SU-DHL-6 (cell line): ENCODE results near the gene RB1.

Experiments used
- H2AFZ ChIP-seq: fragments of 200-600 bp; sonication (generic); 2 replicates; pipeline ENCODE4 v1.6.1; 2014; ENCODE audit warnings: low read depth, mild to moderate bottlenecking, moderate library complexity, mixed read lengths, antibody characterized with exemption, low read length; ENCODE audit not compliant: severe bottlenecking
- H3F3A ChIP-seq: fragments of 200-600 bp; shearing (Covaris generic); 2 replicates; pipeline ENCODE4 v1.6.0; 2016; ENCODE audit warnings: antibody characterized with exemption, mild to moderate bottlenecking; ENCODE audit not compliant: insufficient read depth
- H3K27ac ChIP-seq: fragments of 200-600 bp; sonication (generic); 2 replicates; pipeline ENCODE4 v1.5.1; 2016; ENCODE audit warnings: low read depth, mild to moderate bottlenecking, low read length, moderate library complexity, mixed read lengths
- H3K27me3 ChIP-seq: fragments of 200-600 bp; sonication (generic), shearing (Covaris generic); 2 replicates; pipeline ENCODE4 v1.6.0; 2014; ENCODE audit warnings: mild to moderate bottlenecking, low read length
- H3K36me3 ChIP-seq: fragments of 200-600 bp; sonication (generic); 2 replicates; pipeline ENCODE4 v1.6.1; 2014; ENCODE audit warnings: mild to moderate bottlenecking, low read length, mixed read lengths
- H3K4me2 ChIP-seq: fragments of 300-600, 200-600 bp; shearing (Covaris generic), sonication (generic); 2 replicates; pipeline ENCODE4 v1.6.0; 2014; ENCODE audit warnings: low read length, low read depth, mild to moderate bottlenecking; ENCODE audit not compliant: poor library complexity, severe bottlenecking
- H3K4me3 ChIP-seq: fragments of 200-600 bp; sonication (generic); 2 replicates; pipeline ENCODE4 v1.5.1; 2014; ENCODE audit warnings: antibody characterized with exemption, low read length, mild to moderate bottlenecking, mixed read lengths; ENCODE audit not compliant: insufficient read depth, poor library complexity, severe bottlenecking
- H3K79me2 ChIP-seq: fragments of 200-600 bp; sonication (generic); 2 replicates; pipeline ENCODE4 v1.6.1; 2014; ENCODE audit warnings: mild to moderate bottlenecking, low read length, moderate library complexity; ENCODE audit not compliant: insufficient read depth
- H3K9ac ChIP-seq: fragments of 200-600 bp; sonication (generic); 2 replicates; pipeline ENCODE4 v1.7.0; 2014; ENCODE audit warnings: mild to moderate bottlenecking, low read length
- H3K9me2 ChIP-seq: fragments of 200-600 bp; sonication (generic); replicated peaks from 2 replicates; pipeline ENCODE4 v1.6.1; 2014; ENCODE audit warnings: low read length; ENCODE audit not compliant: insufficient read depth
- H3K9me3 ChIP-seq: fragments of 200-600 bp; sonication (generic); 2 replicates; pipeline ENCODE4 v1.6.1; 2014; ENCODE audit warnings: low read length, mixed read lengths; ENCODE audit not compliant: insufficient read depth
- H4K20me1 ChIP-seq: fragments of 200-600 bp; sonication (generic); 2 replicates; pipeline ENCODE4 v1.6.1; 2014; ENCODE audit warnings: low read depth, mild to moderate bottlenecking, antibody characterized with exemption, low read length, moderate library complexity, mixed read lengths
- EZH2phosphoT487 ChIP-seq: fragments of 200-600 bp; sonication (generic), shearing (Covaris generic); conservative IDR thresholded peaks from 2 replicates; pipeline ENCODE4 v1.6.1; 2018; ENCODE audit warnings: mild to moderate bottlenecking, antibody characterized with exemption, low read length, moderate library complexity, mixed read lengths
- TF ChIP-seq, protein P1 (sequence below): fragments of 200-600 bp; sonication (generic); IDR thresholded peaks from one replicate; pipeline ENCODE4 v1.5.1; 2017; ENCODE audit warnings: antibody characterized with exemption, mild to moderate bottlenecking, low read length, moderate library complexity; ENCODE audit not compliant: insufficient read depth, poor library complexity, severe bottlenecking

Gene RB1

GRCh38 chr13:48506092-48506701 is 202.6 kb downstream of the RB1 start:
- Histone ChIP-seq H4K20me1 (no peaks in the 10 kb centered on the region), H3K9me3 (no peaks in the 10 kb centered on the region), H3K4me2 (peak overlapping the region; percentile 57), H3K4me3 (no peak overlapping the region), H3K27ac (peak overlapping the region; percentile 79), H3K9me2 (no peaks in the 10 kb centered on the region), H3K9ac (peak overlapping the region; percentile 42), H3F3A (no peaks in the 10 kb centered on the region), H2AFZ (no peak overlapping the region), H3K79me2 (no peaks in the 10 kb centered on the region), H3K36me3 (peaks cover 4% of the 10 kb centered on the region; the same call in 1 of the 2 replicates), H3K27me3 (no peaks in the 10 kb centered on the region)
- TF ChIP-seq EZH2phosphoT487 = no peak
- TF ChIP-seq, protein P1, sequence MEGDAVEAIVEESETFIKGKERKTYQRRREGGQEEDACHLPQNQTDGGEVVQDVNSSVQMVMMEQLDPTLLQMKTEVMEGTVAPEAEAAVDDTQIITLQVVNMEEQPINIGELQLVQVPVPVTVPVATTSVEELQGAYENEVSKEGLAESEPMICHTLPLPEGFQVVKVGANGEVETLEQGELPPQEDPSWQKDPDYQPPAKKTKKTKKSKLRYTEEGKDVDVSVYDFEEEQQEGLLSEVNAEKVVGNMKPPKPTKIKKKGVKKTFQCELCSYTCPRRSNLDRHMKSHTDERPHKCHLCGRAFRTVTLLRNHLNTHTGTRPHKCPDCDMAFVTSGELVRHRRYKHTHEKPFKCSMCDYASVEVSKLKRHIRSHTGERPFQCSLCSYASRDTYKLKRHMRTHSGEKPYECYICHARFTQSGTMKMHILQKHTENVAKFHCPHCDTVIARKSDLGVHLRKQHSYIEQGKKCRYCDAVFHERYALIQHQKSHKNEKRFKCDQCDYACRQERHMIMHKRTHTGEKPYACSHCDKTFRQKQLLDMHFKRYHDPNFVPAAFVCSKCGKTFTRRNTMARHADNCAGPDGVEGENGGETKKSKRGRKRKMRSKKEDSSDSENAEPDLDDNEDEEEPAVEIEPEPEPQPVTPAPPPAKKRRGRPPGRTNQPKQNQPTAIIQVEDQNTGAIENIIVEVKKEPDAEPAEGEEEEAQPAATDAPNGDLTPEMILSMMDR = no peak

GRCh38 chr13:48507021-48507420 is 203.5 kb downstream of the RB1 start:
- peak overlapping the region; percentile 79; the same call in 1 of the 2 replicates for H3K27ac ChIP-seq
- H3K4me3 ChIP-seq = no peak overlapping the region

GRCh38 chr13:48508011-48508410 is 204.5 kb downstream of the RB1 start:
- Histone ChIP-seq H3K27ac (no peak overlapping the region), H3K9me2 (no peaks in the 10 kb centered on the region), H3F3A (no peaks in the 10 kb centered on the region), H3K27me3 (no peaks in the 10 kb centered on the region), H3K9me3 (no peaks in the 10 kb centered on the region), H2AFZ (no peak overlapping the region), H4K20me1 (no peaks in the 10 kb centered on the region), H3K4me3 (no peak overlapping the region), H3K36me3 (peaks cover 19% of the 10 kb centered on the region), H3K79me2 (no peaks in the 10 kb centered on the region), H3K9ac (no peak overlapping the region), H3K4me2 (no peak overlapping the region)
- TF ChIP-seq, protein P1 = no peak
- TF ChIP-seq EZH2phosphoT487 = no peak

More at GRCh38 chr13:48507021-48507420, 203.5 kb downstream of the RB1 start:
- no peak overlapping the region for H3K9ac ChIP-seq
- no peak overlapping the region for H2AFZ ChIP-seq
- no peaks in the 10 kb centered on the region for H4K20me1 ChIP-seq
- H3K79me2 ChIP-seq = no peaks in the 10 kb centered on the region
- H3K36me3 ChIP-seq = peaks cover 9% of the 10 kb centered on the region; the same call in 1 of the 2 replicates
- no peaks in the 10 kb centered on the region for H3K9me3 ChIP-seq
- no peaks in the 10 kb centered on the region for H3K9me2 ChIP-seq
- no peaks in the 10 kb centered on the region for H3F3A ChIP-seq
- no peaks in the 10 kb centered on the region for H3K27me3 ChIP-seq
- H3K4me2 ChIP-seq = no peak overlapping the region
- no peak for TF ChIP-seq EZH2phosphoT487
- TF ChIP-seq, protein P1 = no peak
